Stomach (tissue), 9 donors: ENCODE results near the gene SLC5A11. TPM values are rescaled to one million over a fixed set of nuclear protein-coding genes. Genes with fewer than 3 reads are reported as not detected.

Experiments
- DNase-seq, 2 donors: peaks; one replicate each; pipeline versions ENCODE4 v3.0.0 to v3.0.0-alpha.2; 2013 to 2019
- H3K27ac ChIP-seq, 5 donors: fragments of 200-600 bp in 4 of 5; sonication (generic) in 4 of 5; one replicate each; pipeline ENCODE4 v1.5.1; 2013 to 2019; ENCODE audit warnings: mild to moderate bottlenecking in 1 of 5, moderate library complexity in 1 of 5
- H3K27me3 ChIP-seq, 3 donors: fragments of 200-600 bp; sonication (generic); one replicate each; pipeline ENCODE4 v1.5.1; 2017 to 2019; ENCODE audit warnings: mixed run types in 1 of 3
- H3K36me3 ChIP-seq, 4 donors: fragments of 200-600 bp; sonication (generic); 1 replicate in 3 of 4; 2 replicates in 1 of 4; pipeline ENCODE4 v1.5.1; 2016 to 2019
- H3K4me1 ChIP-seq, 4 donors: fragments of 200-600 bp; sonication (generic); one replicate each; pipeline ENCODE4 v1.5.1; 2016 to 2019
- H3K4me3 ChIP-seq, 4 donors: fragments of 200-600 bp; sonication (generic) in 3 of 4; one replicate each; pipeline ENCODE4 v1.5.1; 2016 to 2019; ENCODE audit warnings: mild to moderate bottlenecking in 1 of 4
- H3K9me3 ChIP-seq, 4 donors: fragments of 200-600 bp; sonication (generic); one replicate each; pipeline ENCODE4 v1.5.1; 2016 to 2019
- EP300 ChIP-seq: sonication (generic); formaldehyde crosslinking; IDR thresholded peaks from one replicate; pipeline ENCODE4 v1.6.1; 2017; ENCODE audit warnings: antibody characterized with exemption
- POLR2A ChIP-seq, 4 donors: fragments of 450-650 bp; IDR thresholded peaks; one replicate each; pipeline ENCODE4 v1.6.1; 2016; ENCODE audit warnings: antibody characterized with exemption in 4 of 4, control low read depth in 2 of 4, mild to moderate bottlenecking in 1 of 4, moderate library complexity in 1 of 4
- POLR2AphosphoS5 ChIP-seq, 3 donors: sonication (generic); formaldehyde crosslinking; IDR thresholded peaks; one replicate each; pipeline ENCODE4 v1.6.1; 2016; ENCODE audit warnings: antibody characterized with exemption in 3 of 3
- WGBS, 5 donors: extraction: QIAGEN DNeasy Blood & Tissue Kit in 3 of 5; methylation state at CpG; one replicate each; pipeline versions ENCODE4 v1.1.5 to v1.1.7; 2013 to 2018; 5-methylcytosine and 5-hydroxymethylcytosine counted together
- intact Hi-C: fragments of 100-400 bp; cut with DNase I; formaldehyde crosslinking; loops from one replicate; pipeline ENCODE4 v1.15.1; 2023; ENCODE audit warnings: low total_unique reads
- polyA plus RNA-seq, 3 donors: library from polyadenylated mRNA; stranded (reverse); fragments of 200-250 nt; gene quantifications; one replicate each; pipeline ENCODE4 v1.2.3, GENCODE V29; 2013
- total RNA-seq, 5 donors: library from RNA; depleted of rRNA; stranded (reverse); fragments of >200 nt; gene quantifications; one replicate each; pipeline versions ENCODE4 v1.1.0 to v1.2.3, GENCODE V29; 2014 to 2016
- TF ChIP-seq, protein P1 (sequence below), 7 experiments: fragments of 450-650 bp in 4 of 7; fragments of 200-600 bp in 3 of 7; sonication (generic) in 3 of 7; IDR thresholded peaks; one replicate each; pipeline ENCODE4 v1.5.1; 2016 to 2019; ENCODE audit warnings: antibody characterized with exemption in 7 of 7, control low read depth in 2 of 7, mild to moderate bottlenecking in 1 of 7
- donor health status: healthy with polysubstance abuse.
- donor health status: Bipolar disorder and iron deficiency.
- donor health status: healthy.

SLC5A11 gene
- total and polyA plus RNA-seq, 8 donors = not detected

DNA sequence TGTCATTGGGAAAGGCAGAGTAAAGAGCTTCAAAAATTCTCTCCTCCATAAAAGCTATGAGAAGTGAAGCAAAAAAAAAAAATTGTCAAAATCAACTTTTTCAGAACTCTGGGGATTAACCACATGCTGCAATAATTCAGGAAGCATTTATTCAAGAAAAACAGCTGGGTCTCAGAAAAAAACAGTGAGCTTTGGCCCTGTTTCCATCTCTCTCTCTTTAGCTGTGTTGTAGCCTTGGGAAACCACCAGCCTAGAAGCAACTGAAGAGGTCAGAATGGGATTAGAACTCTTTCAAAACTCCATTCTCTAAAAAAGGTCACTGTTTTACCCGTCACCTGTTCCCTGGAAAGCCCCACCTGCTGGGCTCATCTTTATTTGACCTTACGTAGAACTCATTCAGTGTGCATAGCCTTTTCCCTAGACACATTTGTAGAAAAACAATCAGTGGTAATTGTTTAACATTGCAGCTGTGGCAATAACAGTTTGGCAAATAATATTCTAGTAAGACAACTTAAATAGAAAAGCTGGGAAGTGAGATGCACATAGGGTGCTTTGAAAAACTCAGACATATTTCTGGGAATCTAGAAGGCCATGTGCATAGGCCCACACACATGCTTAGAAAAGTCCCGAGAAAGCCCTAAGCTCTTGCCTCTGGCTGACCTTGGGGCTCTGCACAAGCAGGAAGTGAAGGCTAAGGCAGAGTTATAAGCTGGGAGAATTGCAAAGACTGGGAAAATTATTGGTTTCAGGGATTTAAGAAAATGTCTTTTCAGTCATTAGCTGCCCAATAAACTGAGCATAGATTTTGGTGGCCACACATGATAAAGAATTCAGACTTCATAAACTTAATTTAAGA is 18.0 kb downstream of the SLC5A11 start:
- Histone ChIP-seq H3K9me3 (peaks cover 0 to 14% (median 4%) of the 10 kb centered on the region in 4 donors), H3K4me3 (no peak overlapping the region), H3K27me3 (no peaks in the 10 kb centered on the region), H3K27ac (no peak overlapping the region), H3K4me1 (no peaks in the 10 kb centered on the region), H3K36me3 (no peaks in the 10 kb centered on the region)
- DNase-seq = no peak
- intact Hi-C loops = loop anchor here (10.0 kb wide), 1 partner anchor 61 kb away; no protein-coding TSS in a partner anchor
- WGBS, 5 donors = 61 to 84% (median 81%) methylated on average over 3 of the region's 3 CpGs
- TF ChIP-seq, protein P1, sequence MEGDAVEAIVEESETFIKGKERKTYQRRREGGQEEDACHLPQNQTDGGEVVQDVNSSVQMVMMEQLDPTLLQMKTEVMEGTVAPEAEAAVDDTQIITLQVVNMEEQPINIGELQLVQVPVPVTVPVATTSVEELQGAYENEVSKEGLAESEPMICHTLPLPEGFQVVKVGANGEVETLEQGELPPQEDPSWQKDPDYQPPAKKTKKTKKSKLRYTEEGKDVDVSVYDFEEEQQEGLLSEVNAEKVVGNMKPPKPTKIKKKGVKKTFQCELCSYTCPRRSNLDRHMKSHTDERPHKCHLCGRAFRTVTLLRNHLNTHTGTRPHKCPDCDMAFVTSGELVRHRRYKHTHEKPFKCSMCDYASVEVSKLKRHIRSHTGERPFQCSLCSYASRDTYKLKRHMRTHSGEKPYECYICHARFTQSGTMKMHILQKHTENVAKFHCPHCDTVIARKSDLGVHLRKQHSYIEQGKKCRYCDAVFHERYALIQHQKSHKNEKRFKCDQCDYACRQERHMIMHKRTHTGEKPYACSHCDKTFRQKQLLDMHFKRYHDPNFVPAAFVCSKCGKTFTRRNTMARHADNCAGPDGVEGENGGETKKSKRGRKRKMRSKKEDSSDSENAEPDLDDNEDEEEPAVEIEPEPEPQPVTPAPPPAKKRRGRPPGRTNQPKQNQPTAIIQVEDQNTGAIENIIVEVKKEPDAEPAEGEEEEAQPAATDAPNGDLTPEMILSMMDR (IDR thresholded peaks at IDR 0.05) = no peak
- no peak for TF ChIP-seq POLR2A (IDR thresholded peaks at IDR 0.05)
- TF ChIP-seq POLR2AphosphoS5 (IDR thresholded peaks at IDR 0.05) = no peak
- no peak for TF ChIP-seq EP300

DNA sequence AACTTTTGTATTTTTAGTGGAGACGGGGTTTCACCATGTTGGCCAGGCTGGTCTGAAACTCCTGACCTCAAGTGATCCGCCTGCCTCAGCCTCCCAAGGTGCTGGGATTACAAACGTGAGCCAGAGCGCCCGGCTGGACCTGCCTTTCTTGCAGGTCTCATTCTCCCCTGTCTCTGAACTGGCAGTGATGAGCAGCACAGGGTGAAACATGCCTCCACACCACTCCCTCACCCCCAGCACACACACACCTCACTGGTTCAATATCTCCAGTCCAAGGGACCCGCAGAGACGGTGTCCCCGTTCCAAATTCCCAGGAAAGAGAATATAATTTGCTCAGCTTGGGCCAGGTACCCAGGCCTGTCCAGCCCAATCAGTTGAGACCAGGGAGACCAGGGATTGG is 23.3 kb downstream of the SLC5A11 start:
- TF ChIP-seq EP300 (no peak), POLR2A (IDR thresholded peaks at IDR 0.05) (no peak), POLR2AphosphoS5 (IDR thresholded peaks at IDR 0.05) (no peak)
- TF ChIP-seq, protein P1 (IDR thresholded peaks at IDR 0.05) = no peak
- Histone ChIP-seq H3K36me3 (no peaks in the 10 kb centered on the region), H3K4me1 (no peaks in the 10 kb centered on the region), H3K9me3 (peaks cover 0 to 7% (median 1%) of the 10 kb centered on the region in 4 donors), H3K4me3 (no peak overlapping the region), H3K27ac (no peak overlapping the region), H3K27me3 (no peaks in the 10 kb centered on the region)
- DNase-seq = no peak
- intact Hi-C loops = loop anchor here (10.0 kb wide), 1 partner anchor 56 kb away; no protein-coding TSS in a partner anchor
- 77 to 87% (median 81%) methylated on average over 7 to 8 of the region's 8 CpGs for WGBS, 5 donors

DNA sequence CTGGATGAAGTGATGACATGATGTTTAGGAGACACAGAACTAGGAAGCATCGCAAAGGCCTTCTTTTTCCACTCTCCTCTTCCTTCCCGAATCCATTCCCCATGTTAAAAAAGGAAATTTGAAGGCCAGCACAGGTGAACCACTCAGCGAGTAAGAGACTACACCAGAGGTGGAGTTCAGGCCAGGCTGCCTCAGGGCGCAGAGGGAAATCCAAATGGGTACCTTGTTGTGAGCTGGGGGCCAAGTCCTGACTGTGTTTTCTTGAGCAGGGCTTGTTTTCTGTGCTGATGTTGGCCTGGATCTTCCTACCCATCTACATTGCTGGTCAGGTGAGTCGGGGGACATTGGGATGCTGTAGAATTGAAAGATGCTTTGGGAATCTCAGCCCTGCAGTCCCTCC is 26.1 kb downstream of the SLC5A11 start:
- no peaks in the 10 kb centered on the region for H3K4me1 ChIP-seq
- 90 to 96% (median 91%) methylated on average over 5 of the region's 5 CpGs for WGBS, 5 donors
- no peak overlapping the region for H3K27ac ChIP-seq
- no peaks in the 10 kb centered on the region for H3K27me3 ChIP-seq
- H3K9me3 ChIP-seq = no peaks in the 10 kb centered on the region
- H3K36me3 ChIP-seq = no peaks in the 10 kb centered on the region
- TF ChIP-seq EP300 = no peak
- TF ChIP-seq, protein P1 (IDR thresholded peaks at IDR 0.05) = no peak
- TF ChIP-seq POLR2A (IDR thresholded peaks at IDR 0.05) = no peak
- TF ChIP-seq POLR2AphosphoS5 (IDR thresholded peaks at IDR 0.05) = no peak
- H3K4me3 ChIP-seq = no peak overlapping the region
- intact Hi-C loops = no loop called here
- DNase-seq = no peak

DNA sequence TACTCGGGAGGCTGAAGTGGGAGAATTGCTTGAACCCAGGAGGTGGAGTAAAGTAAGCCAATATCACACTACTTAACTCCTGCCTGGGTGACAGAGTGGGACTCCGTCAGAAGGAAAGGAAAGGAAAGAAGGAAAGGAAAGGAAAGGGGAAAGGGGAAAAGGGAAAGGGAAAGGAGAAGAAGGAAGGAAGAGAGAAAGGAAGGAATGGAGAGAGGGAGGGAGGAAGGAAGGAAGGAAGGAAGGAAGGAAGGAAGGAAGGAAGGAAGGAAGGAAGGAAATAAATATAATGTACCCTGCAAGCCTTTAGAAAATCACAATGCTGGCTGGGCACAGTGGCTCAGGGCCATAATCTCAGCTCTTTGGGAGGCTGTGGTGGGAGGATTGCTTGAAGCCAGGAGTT is 27.3 kb downstream of the SLC5A11 start:
- TF ChIP-seq, protein P1 (IDR thresholded peaks at IDR 0.05) = no peak
- TF ChIP-seq POLR2AphosphoS5 (IDR thresholded peaks at IDR 0.05) (no peak), POLR2A (IDR thresholded peaks at IDR 0.05) (no peak), EP300 (no peak)
- Histone ChIP-seq H3K9me3 (no peaks in the 10 kb centered on the region), H3K4me1 (no peaks in the 10 kb centered on the region), H3K27me3 (no peaks in the 10 kb centered on the region), H3K27ac (no peak overlapping the region), H3K36me3 (no peaks in the 10 kb centered on the region), H3K4me3 (no peak overlapping the region)
- no peak for DNase-seq
- intact Hi-C loops = no loop called here
- 59 to 81% (median 72%) methylated on average over 2 of the region's 2 CpGs for WGBS, 5 donors
